ENCODE data around the gene DDIT4. TPM values are rescaled to one million over a fixed set of nuclear protein-coding genes. Genes with fewer than 3 reads are reported as not detected.
A peak's percentile ranks its signal among the peaks of the same experiment; 100 is the strongest.

Gene DDIT4
- total and polyA plus RNA-seq, 9 of the 15 experiments (the other 6 are each of a cell fraction or from before 2014, with no cell fraction given), result 8.2 to 675 (median 159) TPM

DNA sequence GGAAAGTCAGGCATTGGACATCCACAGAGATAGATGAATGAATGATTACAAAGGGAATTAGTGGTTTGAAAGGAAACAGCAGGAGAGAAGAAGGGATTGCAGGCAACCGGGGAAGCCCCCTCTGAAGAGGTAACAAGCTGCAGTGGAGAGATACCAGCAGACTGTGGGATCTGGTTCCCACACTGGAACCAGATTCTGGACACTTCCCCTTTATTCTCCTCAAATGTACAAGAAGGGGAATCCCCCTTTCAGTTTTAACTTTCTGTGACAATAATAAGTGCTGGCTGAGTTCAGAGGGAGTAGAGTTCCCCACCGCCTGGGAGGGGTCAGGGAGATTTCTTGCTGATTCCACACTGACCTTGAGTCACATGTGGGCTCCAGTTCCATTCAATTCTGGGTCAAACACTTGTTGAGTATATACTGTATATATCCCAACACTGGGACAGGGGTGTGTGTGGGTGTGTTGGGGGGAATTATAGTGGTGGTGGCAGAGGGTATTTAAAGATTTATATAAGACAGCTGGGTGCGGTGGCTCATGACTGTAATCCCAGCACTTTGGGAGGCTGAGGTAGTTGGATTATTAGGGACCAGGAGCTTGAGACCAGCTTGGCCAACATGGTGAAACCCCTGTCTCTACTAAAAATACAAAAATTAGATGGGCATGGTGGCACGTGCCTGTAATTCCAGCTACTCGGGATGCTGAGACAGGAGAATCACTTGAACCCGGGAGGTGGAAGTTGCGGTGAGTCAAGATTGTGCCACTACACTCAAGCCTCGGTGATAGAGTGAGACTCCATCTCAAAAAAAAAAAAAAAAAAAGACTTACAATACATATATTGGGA is 16.5 kb upstream of the DDIT4 start (continued):
- TF ChIP-seq, protein P1, sequence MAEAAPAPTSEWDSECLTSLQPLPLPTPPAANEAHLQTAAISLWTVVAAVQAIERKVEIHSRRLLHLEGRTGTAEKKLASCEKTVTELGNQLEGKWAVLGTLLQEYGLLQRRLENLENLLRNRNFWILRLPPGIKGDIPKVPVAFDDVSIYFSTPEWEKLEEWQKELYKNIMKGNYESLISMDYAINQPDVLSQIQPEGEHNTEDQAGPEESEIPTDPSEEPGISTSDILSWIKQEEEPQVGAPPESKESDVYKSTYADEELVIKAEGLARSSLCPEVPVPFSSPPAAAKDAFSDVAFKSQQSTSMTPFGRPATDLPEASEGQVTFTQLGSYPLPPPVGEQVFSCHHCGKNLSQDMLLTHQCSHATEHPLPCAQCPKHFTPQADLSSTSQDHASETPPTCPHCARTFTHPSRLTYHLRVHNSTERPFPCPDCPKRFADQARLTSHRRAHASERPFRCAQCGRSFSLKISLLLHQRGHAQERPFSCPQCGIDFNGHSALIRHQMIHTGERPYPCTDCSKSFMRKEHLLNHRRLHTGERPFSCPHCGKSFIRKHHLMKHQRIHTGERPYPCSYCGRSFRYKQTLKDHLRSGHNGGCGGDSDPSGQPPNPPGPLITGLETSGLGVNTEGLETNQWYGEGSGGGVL (CRISPR knock-in tag; IDR thresholded peaks at IDR 0.05), result no peak
- TF ChIP-seq, protein P2, sequence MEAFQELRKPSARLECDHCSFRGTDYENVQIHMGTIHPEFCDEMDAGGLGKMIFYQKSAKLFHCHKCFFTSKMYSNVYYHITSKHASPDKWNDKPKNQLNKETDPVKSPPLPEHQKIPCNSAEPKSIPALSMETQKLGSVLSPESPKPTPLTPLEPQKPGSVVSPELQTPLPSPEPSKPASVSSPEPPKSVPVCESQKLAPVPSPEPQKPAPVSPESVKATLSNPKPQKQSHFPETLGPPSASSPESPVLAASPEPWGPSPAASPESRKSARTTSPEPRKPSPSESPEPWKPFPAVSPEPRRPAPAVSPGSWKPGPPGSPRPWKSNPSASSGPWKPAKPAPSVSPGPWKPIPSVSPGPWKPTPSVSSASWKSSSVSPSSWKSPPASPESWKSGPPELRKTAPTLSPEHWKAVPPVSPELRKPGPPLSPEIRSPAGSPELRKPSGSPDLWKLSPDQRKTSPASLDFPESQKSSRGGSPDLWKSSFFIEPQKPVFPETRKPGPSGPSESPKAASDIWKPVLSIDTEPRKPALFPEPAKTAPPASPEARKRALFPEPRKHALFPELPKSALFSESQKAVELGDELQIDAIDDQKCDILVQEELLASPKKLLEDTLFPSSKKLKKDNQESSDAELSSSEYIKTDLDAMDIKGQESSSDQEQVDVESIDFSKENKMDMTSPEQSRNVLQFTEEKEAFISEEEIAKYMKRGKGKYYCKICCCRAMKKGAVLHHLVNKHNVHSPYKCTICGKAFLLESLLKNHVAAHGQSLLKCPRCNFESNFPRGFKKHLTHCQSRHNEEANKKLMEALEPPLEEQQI (IDR thresholded peaks at IDR 0.05), result no peak
- TF ChIP-seq C11orf30 (IDR thresholded peaks at IDR 0.05; ENCODE audit: low read depth) (no peak), SPI1 (IDR thresholded peaks at IDR 0.05; ENCODE audit: borderline replicate concordance, low read depth, low read length) (peak; percentile 99), MEF2A (IDR thresholded peaks at IDR 0.05; ENCODE audit: control insufficient read depth, low read depth, low read length) (no peak), RBM14 (IDR thresholded peaks at IDR 0.05; ENCODE audit: borderline replicate concordance, insufficient read depth, low read depth, low read length) (no peak), COPS2 (conservative IDR thresholded peaks at IDR 0.05) (no peak), ZNF76 (CRISPR knock-in tag; IDR thresholded peaks at IDR 0.05; ENCODE audit: borderline replicate concordance) (no peak), KAT8 (IDR thresholded peaks at IDR 0.05; ENCODE audit: low read depth) (no peak), TCF7 (IDR thresholded peaks at IDR 0.05; ENCODE audit: borderline replicate concordance) (no peak), MTA3 (IDR thresholded peaks at IDR 0.05; ENCODE audit: borderline replicate concordance) (peak; percentile 89), POU5F1 (IDR thresholded peaks at IDR 0.05; ENCODE audit: borderline replicate concordance, low read depth, low read length, partially characterized antibody) (no peak), ZFP36 (IDR thresholded peaks at IDR 0.05; ENCODE audit: low read depth, low read length, partially characterized antibody) (peak; percentile 96)
- TF ChIP-seq, protein P3, sequence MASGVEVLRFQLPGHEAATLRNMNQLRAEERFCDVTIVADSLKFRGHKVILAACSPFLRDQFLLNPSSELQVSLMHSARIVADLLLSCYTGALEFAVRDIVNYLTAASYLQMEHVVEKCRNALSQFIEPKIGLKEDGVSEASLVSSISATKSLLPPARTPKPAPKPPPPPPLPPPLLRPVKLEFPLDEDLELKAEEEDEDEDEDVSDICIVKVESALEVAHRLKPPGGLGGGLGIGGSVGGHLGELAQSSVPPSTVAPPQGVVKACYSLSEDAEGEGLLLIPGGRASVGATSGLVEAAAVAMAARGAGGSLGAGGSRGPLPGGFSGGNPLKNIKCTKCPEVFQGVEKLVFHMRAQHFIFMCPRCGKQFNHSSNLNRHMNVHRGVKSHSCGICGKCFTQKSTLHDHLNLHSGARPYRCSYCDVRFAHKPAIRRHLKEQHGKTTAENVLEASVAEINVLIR (CRISPR knock-in tag; IDR thresholded peaks at IDR 0.05), result no peak; the same call in 1 of the 2 replicates
- TF ChIP-seq, protein P4, sequence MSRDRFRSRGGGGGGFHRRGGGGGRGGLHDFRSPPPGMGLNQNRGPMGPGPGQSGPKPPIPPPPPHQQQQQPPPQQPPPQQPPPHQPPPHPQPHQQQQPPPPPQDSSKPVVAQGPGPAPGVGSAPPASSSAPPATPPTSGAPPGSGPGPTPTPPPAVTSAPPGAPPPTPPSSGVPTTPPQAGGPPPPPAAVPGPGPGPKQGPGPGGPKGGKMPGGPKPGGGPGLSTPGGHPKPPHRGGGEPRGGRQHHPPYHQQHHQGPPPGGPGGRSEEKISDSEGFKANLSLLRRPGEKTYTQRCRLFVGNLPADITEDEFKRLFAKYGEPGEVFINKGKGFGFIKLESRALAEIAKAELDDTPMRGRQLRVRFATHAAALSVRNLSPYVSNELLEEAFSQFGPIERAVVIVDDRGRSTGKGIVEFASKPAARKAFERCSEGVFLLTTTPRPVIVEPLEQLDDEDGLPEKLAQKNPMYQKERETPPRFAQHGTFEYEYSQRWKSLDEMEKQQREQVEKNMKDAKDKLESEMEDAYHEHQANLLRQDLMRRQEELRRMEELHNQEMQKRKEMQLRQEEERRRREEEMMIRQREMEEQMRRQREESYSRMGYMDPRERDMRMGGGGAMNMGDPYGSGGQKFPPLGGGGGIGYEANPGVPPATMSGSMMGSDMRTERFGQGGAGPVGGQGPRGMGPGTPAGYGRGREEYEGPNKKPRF (IDR thresholded peaks at IDR 0.05; ENCODE audit: low read depth, low read length), result no peak
- TF ChIP-seq, protein P5, sequence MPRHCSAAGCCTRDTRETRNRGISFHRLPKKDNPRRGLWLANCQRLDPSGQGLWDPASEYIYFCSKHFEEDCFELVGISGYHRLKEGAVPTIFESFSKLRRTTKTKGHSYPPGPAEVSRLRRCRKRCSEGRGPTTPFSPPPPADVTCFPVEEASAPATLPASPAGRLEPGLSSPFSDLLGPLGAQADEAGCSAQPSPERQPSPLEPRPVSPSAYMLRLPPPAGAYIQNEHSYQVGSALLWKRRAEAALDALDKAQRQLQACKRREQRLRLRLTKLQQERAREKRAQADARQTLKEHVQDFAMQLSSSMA (CRISPR knock-in tag; IDR thresholded peaks at IDR 0.05), result 0 out of 2 replicates have a peak, but pooled peaks have one; percentile 25
